GM12873 (cell line): ENCODE measurements around the gene HBZ.

ENCODE experiments used
- TF ChIP-seq, protein P1 (sequence below): IDR thresholded peaks from 2 replicates; pipeline ENCODE4 v1.5.1; 2012; ENCODE audit warnings: low read depth, mild to moderate bottlenecking, moderate library complexity, low read length, control low read depth; ENCODE audit not compliant: insufficient read depth; ENCODE audit errors: missing control alignments

The HBZ gene

DNA sequence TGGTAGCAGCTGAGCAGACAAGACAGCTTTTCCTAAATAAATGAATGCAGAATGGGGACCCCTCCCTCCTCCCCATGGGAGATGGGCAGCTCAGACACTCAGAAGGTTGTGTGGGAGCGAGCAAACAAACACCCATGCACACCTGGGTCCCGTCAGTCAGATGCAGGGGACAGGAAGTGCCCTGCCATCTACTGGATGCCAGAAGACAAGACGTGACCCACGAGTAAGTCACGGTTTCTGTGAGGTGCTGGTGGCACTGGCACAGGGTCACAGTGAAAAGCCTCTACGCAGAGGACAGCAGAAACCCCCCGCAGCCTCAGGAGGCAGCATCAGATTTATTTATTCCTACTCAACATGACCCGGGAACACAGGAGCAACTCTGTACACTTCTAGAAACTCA is 36.2 kb downstream of the HBZ start:
- TF ChIP-seq, protein P1, sequence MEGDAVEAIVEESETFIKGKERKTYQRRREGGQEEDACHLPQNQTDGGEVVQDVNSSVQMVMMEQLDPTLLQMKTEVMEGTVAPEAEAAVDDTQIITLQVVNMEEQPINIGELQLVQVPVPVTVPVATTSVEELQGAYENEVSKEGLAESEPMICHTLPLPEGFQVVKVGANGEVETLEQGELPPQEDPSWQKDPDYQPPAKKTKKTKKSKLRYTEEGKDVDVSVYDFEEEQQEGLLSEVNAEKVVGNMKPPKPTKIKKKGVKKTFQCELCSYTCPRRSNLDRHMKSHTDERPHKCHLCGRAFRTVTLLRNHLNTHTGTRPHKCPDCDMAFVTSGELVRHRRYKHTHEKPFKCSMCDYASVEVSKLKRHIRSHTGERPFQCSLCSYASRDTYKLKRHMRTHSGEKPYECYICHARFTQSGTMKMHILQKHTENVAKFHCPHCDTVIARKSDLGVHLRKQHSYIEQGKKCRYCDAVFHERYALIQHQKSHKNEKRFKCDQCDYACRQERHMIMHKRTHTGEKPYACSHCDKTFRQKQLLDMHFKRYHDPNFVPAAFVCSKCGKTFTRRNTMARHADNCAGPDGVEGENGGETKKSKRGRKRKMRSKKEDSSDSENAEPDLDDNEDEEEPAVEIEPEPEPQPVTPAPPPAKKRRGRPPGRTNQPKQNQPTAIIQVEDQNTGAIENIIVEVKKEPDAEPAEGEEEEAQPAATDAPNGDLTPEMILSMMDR = peak; percentile 50

- TF ChIP-seq, protein P1 = no peak
Observed at GRCh38 chr16:189604-190186, 37.3 kb downstream of the HBZ start.

- TF ChIP-seq, protein P1 = no peak
Observed at GRCh38 chr16:191831-192230, 39.4 kb downstream of the HBZ start.

DNA sequence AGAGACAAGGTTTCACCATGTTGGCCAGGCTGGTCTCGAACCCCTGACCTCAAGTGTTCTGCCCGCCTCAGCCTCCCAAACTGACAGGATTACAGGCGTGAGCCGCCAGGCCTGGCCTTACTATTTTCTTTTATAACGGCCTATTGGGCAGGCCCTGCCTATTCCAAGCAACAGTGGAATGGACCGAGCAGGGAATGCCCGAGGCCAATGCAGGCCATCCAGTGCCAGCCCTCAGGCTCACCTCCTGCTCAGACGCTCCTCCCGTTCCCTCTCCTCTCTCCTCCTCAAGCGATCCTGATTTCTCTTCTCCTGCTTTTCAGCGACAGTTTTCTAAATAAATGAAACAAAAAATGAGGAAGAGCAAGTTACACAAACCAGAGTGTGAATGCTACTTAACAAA is 40.2 kb downstream of the HBZ start:
- TF ChIP-seq, protein P1 = no peak

DNA sequence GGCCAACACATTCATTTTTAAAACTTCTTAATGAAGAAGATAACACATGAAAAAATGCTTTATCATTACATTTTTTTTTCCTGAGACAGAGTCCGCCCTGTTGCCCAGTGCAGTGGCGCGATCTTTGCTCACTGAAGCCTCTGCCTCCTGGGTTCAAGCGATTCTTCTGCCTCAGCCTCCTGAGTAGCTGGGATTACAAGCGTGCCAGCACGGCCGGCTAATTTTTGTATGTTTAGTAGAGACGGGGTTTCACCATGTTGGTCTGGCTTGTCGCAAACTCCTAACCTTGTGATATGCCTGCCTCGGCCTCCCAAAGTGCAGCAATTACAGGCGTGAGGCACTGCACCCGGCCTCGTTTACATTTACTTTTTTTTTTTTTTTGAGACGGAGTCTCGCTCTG is 41.0 kb downstream of the HBZ start:
- TF ChIP-seq, protein P1 = no peak

DNA sequence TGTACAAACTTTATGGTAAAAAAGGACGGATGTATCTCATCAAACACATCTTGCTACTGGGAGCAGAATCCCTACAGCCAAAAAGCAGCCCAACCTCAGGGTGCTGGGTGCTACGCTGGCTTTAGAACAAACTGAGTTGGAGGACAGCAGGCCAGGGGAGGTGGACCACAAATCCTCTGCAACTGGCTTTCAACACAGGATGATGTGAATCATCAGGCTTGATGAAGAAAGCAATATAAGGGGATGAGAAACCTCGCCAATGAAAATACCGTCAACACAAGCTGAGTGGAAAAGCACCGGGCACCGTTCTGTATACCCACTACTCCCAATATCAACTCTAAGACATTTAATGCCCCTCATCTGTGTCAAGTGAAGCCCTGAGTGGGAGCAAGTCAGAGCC is 42.1 kb downstream of the HBZ start:
- TF ChIP-seq, protein P1 = no peak

DNA sequence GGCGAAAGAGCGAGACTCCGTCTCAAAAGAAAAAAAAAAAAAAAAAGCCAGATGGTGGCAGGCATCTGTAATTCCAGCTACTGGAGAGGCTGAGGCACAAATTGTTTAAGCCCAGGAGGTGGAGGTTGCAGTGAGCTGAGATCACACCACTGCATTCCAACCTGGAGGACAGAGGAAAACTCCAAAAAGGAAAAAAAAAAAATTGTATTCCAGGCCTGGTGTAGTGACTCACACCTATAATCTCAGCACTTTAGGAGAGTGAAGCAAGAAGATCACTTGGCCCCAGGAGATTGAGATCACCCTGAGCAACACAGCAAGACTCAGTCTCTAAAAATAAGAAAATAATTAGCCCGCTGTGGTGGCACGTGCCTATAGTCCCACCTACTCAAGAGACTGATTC is 47.9 kb downstream of the HBZ start:
- TF ChIP-seq, protein P1 = no peak
